HEK293 (cell line): ENCODE measurements around the gene MYO1D.
A peak's percentile ranks its signal among the peaks of the same experiment; 100 is the strongest.

ENCODE experiments used
- CTCF ChIA-PET: fragments of 350-600 bp; formaldehyde crosslinking; extraction: SDS; loops from one replicate; lab custom pipeline; 2021; ENCODE audit warnings: antibody characterized with exemption; lab: Yijun Ruan, JAX
- POLR2A ChIA-PET: fragments of 300-600 bp; formaldehyde crosslinking; extraction: SDS; loops from one replicate; lab custom pipeline; 2020; ENCODE audit warnings: antibody characterized with exemption, inconsistent platforms; lab: Yijun Ruan, JAX
- H3K27ac ChIP-seq: fragments of 200-500 bp; sonication (Bioruptor generic); 2 replicates; pipeline ENCODE4 v1.5.1; 2014; ENCODE audit warnings: low read depth, low read length, control low read depth, inconsistent platforms; ENCODE audit errors: extremely low read depth
- H3K36me3 ChIP-seq, 2 experiments: fragments of 200-500 bp in 1 of 2; sonication (Bioruptor generic) in 1 of 2; 1 replicate in 1 of 2; 2 replicates in 1 of 2; pipeline ENCODE4 v1.5.1; 2014 to 2017; ENCODE audit warnings: inconsistent platforms in 2 of 2, low read length in 2 of 2; ENCODE audit not compliant: control insufficient read depth in 2 of 2, insufficient read depth in 1 of 2
- H3K4me1 ChIP-seq: fragments of 200-500 bp; sonication (Bioruptor generic); 2 replicates; pipeline ENCODE4 v1.5.1; 2014; ENCODE audit warnings: mild to moderate bottlenecking, low read length, inconsistent platforms; ENCODE audit not compliant: control insufficient read depth, insufficient read depth
- H3K4me3 ChIP-seq: 2 replicates; pipeline ENCODE4 v1.5.1; 2011; ENCODE audit warnings: low read depth, mild to moderate bottlenecking, control low read depth, low read length, moderate library complexity
- H3K9me3 ChIP-seq: fragments of 200-500 bp; sonication (Bioruptor generic); 2 replicates; pipeline ENCODE4 v1.5.1; 2014; ENCODE audit warnings: low read depth, low read length, inconsistent platforms; ENCODE audit not compliant: control insufficient read depth, insufficient read depth
- CTCF ChIP-seq: fragments of 450-650 bp; formaldehyde crosslinking; IDR thresholded peaks from 2 replicates; pipeline ENCODE4 v1.5.1; 2016; ENCODE audit warnings: missing biosample characterization, missing genetic modification characterization
- GLI4 ChIP-seq: fragments of 450-650 bp; formaldehyde crosslinking; IDR thresholded peaks from 2 replicates; pipeline ENCODE4 v1.5.1; 2016; ENCODE audit warnings: missing biosample characterization, missing genetic modification characterization
- GLIS1 ChIP-seq: fragments of 450-650 bp; formaldehyde crosslinking; IDR thresholded peaks from 2 replicates; pipeline ENCODE4 v1.5.1; 2016; ENCODE audit warnings: missing biosample characterization, missing genetic modification characterization
- HOXC10 ChIP-seq: sonication (generic); formaldehyde crosslinking; IDR thresholded peaks from 2 replicates; pipeline ENCODE4 v1.8.1; 2023; ENCODE audit warnings: mild to moderate bottlenecking, missing genetic modification reagents
- IKZF3 ChIP-seq: fragments of 450-650 bp; IDR thresholded peaks from 2 replicates; pipeline ENCODE4 v1.5.0; 2018; ENCODE audit warnings: missing biosample characterization, mild to moderate bottlenecking, missing genetic modification characterization, moderate library complexity
- MZF1 ChIP-seq: fragments of 450-650 bp; formaldehyde crosslinking; IDR thresholded peaks from 2 replicates; pipeline ENCODE4 v1.5.1; 2017; ENCODE audit warnings: missing biosample characterization, missing genetic modification characterization, borderline replicate concordance
- OSR2 ChIP-seq: fragments of 450-650 bp; formaldehyde crosslinking; IDR thresholded peaks from 2 replicates; pipeline ENCODE4 v1.5.1; 2016; ENCODE audit warnings: missing biosample characterization, missing genetic modification characterization
- OVOL3 ChIP-seq: fragments of 450-650 bp; formaldehyde crosslinking; IDR thresholded peaks from 2 replicates; pipeline ENCODE4 v1.5.1; 2016; ENCODE audit warnings: missing biosample characterization, missing genetic modification characterization
- SP2 ChIP-seq: fragments of 450-650 bp; formaldehyde crosslinking; IDR thresholded peaks from 2 replicates; pipeline ENCODE4 v1.5.1; 2016; ENCODE audit warnings: missing biosample characterization, missing genetic modification characterization
- SP7 ChIP-seq: fragments of 450-650 bp; formaldehyde crosslinking; IDR thresholded peaks from 2 replicates; pipeline ENCODE4 v1.5.1; 2016; ENCODE audit warnings: missing biosample characterization, missing genetic modification characterization
- ZBTB17 ChIP-seq: fragments of 450-650 bp; formaldehyde crosslinking; IDR thresholded peaks from 2 replicates; pipeline ENCODE4 v1.5.1; 2016; ENCODE audit warnings: missing biosample characterization, missing genetic modification characterization
- ZBTB48 ChIP-seq: fragments of 450-650 bp; formaldehyde crosslinking; IDR thresholded peaks from 2 replicates; pipeline ENCODE4 v1.5.1; 2016; ENCODE audit warnings: missing biosample characterization, missing genetic modification characterization
- ZBTB8A ChIP-seq: fragments of 450-650 bp; formaldehyde crosslinking; IDR thresholded peaks from 2 replicates; pipeline ENCODE4 v1.5.1; 2016; ENCODE audit warnings: missing biosample characterization, missing genetic modification characterization
- ZEB2 ChIP-seq: fragments of 450-650 bp; formaldehyde crosslinking; IDR thresholded peaks from 2 replicates; pipeline ENCODE4 v1.5.1; 2016; ENCODE audit warnings: missing biosample characterization, missing genetic modification characterization
- ZFP41 ChIP-seq: fragments of 450-650 bp; formaldehyde crosslinking; IDR thresholded peaks from 2 replicates; pipeline ENCODE4 v1.5.1; 2016; ENCODE audit warnings: missing biosample characterization, missing genetic modification characterization, borderline replicate concordance
- ZIC2 ChIP-seq: fragments of 450-650 bp; formaldehyde crosslinking; IDR thresholded peaks from 2 replicates; pipeline ENCODE4 v1.5.1; 2016; ENCODE audit warnings: missing biosample characterization, missing genetic modification characterization
- ZNF19 ChIP-seq: fragments of 450-650 bp; formaldehyde crosslinking; IDR thresholded peaks from 2 replicates; pipeline ENCODE4; 2016; ENCODE audit warnings: missing biosample characterization, missing genetic modification characterization, low read depth
- ZNF335 ChIP-seq: fragments of 450-650 bp; formaldehyde crosslinking; conservative IDR thresholded peaks from 2 replicates; pipeline ENCODE4 v1.5.1; 2016; ENCODE audit warnings: missing biosample characterization, missing genetic modification characterization
- ZNF404 ChIP-seq: fragments of 450-650 bp; formaldehyde crosslinking; IDR thresholded peaks from 2 replicates; pipeline ENCODE4 v1.5.1; 2017; ENCODE audit warnings: missing biosample characterization, missing genetic modification characterization
- ZNF426 ChIP-seq: fragments of 450-650 bp; formaldehyde crosslinking; IDR thresholded peaks from 2 replicates; pipeline ENCODE4 v1.5.1; 2017; ENCODE audit warnings: missing biosample characterization, missing genetic modification characterization, mild to moderate bottlenecking, inconsistent platforms, moderate library complexity
- ZNF514 ChIP-seq: fragments of 450-650 bp; formaldehyde crosslinking; IDR thresholded peaks from 2 replicates; pipeline ENCODE4 v1.5.1; 2016; ENCODE audit warnings: missing biosample characterization, missing genetic modification characterization
- ZNF529 ChIP-seq: fragments of 450-650 bp; formaldehyde crosslinking; IDR thresholded peaks from 2 replicates; pipeline ENCODE4 v1.5.1; 2017; ENCODE audit warnings: missing genetic modification characterization, missing biosample characterization; ENCODE audit not compliant: insufficient replicate concordance
- ZNF544 ChIP-seq: fragments of 450-650 bp; formaldehyde crosslinking; IDR thresholded peaks from 2 replicates; pipeline ENCODE4 v1.5.0; 2017; ENCODE audit warnings: missing biosample characterization, missing genetic modification characterization
- ZNF600 ChIP-seq: fragments of 450-650 bp; formaldehyde crosslinking; IDR thresholded peaks from 2 replicates; pipeline ENCODE4 v1.5.1; 2016; ENCODE audit warnings: missing biosample characterization, missing genetic modification characterization
- ZNF629 ChIP-seq: fragments of 450-650 bp; formaldehyde crosslinking; IDR thresholded peaks from 2 replicates; pipeline ENCODE4 v1.5.1; 2017; ENCODE audit warnings: missing biosample characterization, missing genetic modification characterization
- ZNF76 ChIP-seq: fragments of 450-650 bp; formaldehyde crosslinking; IDR thresholded peaks from 2 replicates; pipeline ENCODE4; 2016; ENCODE audit warnings: low read depth, missing biosample characterization, missing genetic modification characterization, borderline replicate concordance
- ZNF777 ChIP-seq: fragments of 450-650 bp; formaldehyde crosslinking; IDR thresholded peaks from 2 replicates; pipeline ENCODE4 v1.5.1; 2017; ENCODE audit warnings: missing biosample characterization, missing genetic modification characterization, borderline replicate concordance
- ZSCAN30 ChIP-seq: fragments of 450-650 bp; IDR thresholded peaks from 2 replicates; pipeline ENCODE4 v1.5.1; 2018; ENCODE audit warnings: missing biosample characterization, mild to moderate bottlenecking, missing genetic modification characterization, moderate library complexity
- TF ChIP-seq, protein P1 (sequence below): fragments of 450-650 bp; formaldehyde crosslinking; IDR thresholded peaks from 2 replicates; pipeline ENCODE4 v1.5.1; 2017; ENCODE audit warnings: missing biosample characterization, mild to moderate bottlenecking, missing genetic modification characterization, moderate library complexity
- TF ChIP-seq, protein P2 (sequence below): fragments of 450-650 bp; formaldehyde crosslinking; IDR thresholded peaks from 2 replicates; pipeline ENCODE4 v1.5.1; 2016; ENCODE audit warnings: missing biosample characterization, missing genetic modification characterization

The MYO1D gene

DNA sequence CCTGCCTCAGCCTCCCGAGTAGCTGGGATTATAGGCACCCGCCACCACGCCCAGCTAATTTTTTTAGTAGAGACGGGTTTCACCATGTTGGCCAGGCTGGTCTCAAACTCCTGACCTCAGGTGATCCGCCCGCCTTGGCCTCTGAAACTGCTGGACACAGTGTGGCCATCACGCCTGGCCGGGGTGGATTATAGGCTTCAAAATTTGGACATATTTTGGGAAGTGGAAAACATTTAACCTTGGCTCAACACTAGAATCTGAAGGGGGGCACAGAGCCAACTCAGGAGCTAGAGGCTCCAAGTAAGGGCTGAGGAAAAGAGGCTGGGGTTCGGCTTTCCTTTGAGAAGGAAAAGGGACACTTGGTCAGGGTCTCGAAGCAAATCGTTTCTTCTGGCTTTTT, 392.3 kb downstream of the MYO1D start (continued):
- TF ChIP-seq ZNF544 (tag by site-specific recombination) (no peak), ZNF529 (tag by site-specific recombination) (no peak), ZNF514 (tag by site-specific recombination) (no peak)
- TF ChIP-seq, protein P1, sequence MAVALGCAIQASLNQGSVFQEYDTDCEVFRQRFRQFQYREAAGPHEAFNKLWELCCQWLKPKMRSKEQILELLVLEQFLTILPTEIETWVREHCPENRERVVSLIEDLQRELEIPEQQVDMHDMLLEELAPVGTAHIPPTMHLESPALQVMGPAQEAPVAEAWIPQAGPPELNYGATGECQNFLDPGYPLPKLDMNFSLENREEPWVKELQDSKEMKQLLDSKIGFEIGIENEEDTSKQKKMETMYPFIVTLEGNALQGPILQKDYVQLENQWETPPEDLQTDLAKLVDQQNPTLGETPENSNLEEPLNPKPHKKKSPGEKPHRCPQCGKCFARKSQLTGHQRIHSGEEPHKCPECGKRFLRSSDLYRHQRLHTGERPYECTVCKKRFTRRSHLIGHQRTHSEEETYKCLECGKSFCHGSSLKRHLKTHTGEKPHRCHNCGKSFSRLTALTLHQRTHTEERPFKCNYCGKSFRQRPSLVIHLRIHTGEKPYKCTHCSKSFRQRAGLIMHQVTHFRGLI (tag by site-specific recombination) = no peak
- TF ChIP-seq, all 188 proteins: peak for 0

DNA sequence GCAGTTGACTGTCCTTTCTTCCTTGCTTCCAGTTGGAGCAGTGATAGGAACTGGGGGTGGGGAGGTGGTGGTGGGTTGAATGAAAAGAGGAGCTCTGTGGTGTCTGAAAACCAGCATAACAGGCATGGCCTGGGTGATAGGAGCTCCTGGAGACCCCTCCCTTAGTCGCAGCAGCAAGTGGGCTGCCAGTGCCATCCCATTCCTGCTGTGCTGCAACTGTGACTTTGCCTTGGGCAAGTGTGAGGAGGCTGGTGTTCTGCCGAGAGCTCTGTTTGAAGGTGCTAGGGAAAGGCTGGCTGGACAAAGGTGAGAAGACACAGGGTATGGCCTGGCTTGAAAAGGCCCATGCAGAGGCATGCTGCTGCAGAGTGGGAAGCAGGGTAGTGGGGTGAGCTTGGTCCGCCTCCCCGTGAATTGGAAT, 392.9 kb downstream of the MYO1D start:
- H3K9me3 ChIP-seq = no peaks in the 10 kb centered on the region
- H3K4me3 ChIP-seq = no peak overlapping the region
- TF ChIP-seq ZNF600 (peak; percentile 97), ZIC2 (0 out of 2 replicates have a peak, but pooled peaks have one; percentile 66), ZNF404 (tag by site-specific recombination) (no peak)
- peaks cover 30 to 52% of the 10 kb centered on the region in 2 experiments; a peak in 2 of 3 replicates for H3K36me3 ChIP-seq
- no peak overlapping the region for H3K27ac ChIP-seq
- POLR2A ChIA-PET = interaction anchor here (0.7 to 1.2 kb wide), 5 partner anchors 15 to 392 kb away, joined by 3 read pairs; partner anchors contain the start of gene PSMD11
- CTCF ChIA-PET = interaction anchor here (0.6 to 5.0 kb wide), 24 partner anchors 8 to 426 kb away, joined by 3 to 50 read pairs (median 4); partner anchors contain the start of gene MYO1D
- H3K4me1 ChIP-seq = peaks cover 12% of the 10 kb centered on the region

- ChIA-PET POLR2A (interaction anchor here (0.7 to 1.2 kb wide), 5 partner anchors 14 to 392 kb away, joined by 3 read pairs; partner anchors contain the start of gene PSMD11), CTCF (interaction anchor here (0.6 to 5.0 kb wide), 25 partner anchors 8 to 427 kb away, joined by 3 to 50 read pairs (median 4); partner anchors contain the start of gene MYO1D)
- Histone ChIP-seq H3K4me1 (peaks cover 10% of the 10 kb centered on the region; the same call in 1 of the 2 replicates), H3K27ac (no peak overlapping the region), H3K4me3 (no peak overlapping the region), H3K9me3 (no peaks in the 10 kb centered on the region), H3K36me3 (peaks cover 35 to 52% of the 10 kb centered on the region in 2 experiments; a peak in 2 of 3 replicates)
- TF ChIP-seq ZEB2 (tag by site-specific recombination) = 0 out of 2 replicates have a peak, but pooled peaks have one; percentile 36
- peak; percentile 38; the same call in 1 of the 2 replicates for TF ChIP-seq ZSCAN30
- TF ChIP-seq SP7 (tag by site-specific recombination) = 0 out of 2 replicates have a peak, but pooled peaks have one; percentile 44
- TF ChIP-seq, protein P2, sequence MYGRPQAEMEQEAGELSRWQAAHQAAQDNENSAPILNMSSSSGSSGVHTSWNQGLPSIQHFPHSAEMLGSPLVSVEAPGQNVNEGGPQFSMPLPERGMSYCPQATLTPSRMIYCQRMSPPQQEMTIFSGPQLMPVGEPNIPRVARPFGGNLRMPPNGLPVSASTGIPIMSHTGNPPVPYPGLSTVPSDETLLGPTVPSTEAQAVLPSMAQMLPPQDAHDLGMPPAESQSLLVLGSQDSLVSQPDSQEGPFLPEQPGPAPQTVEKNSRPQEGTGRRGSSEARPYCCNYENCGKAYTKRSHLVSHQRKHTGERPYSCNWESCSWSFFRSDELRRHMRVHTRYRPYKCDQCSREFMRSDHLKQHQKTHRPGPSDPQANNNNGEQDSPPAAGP (tag by site-specific recombination) = no peak
- peak; percentile 100 for TF ChIP-seq ZBTB17 (tag by site-specific recombination)
- TF ChIP-seq OSR2 (tag by site-specific recombination) = peak; percentile 76
- peak; percentile 70 for TF ChIP-seq CTCF
- no peak for TF ChIP-seq ZNF777 (tag by site-specific recombination)
- TF ChIP-seq ZNF335 (tag by site-specific recombination) = peak; percentile 94
- TF ChIP-seq ZIC2 = peak; percentile 80
- TF ChIP-seq MZF1 (tag by site-specific recombination) = no peak
- no peak for TF ChIP-seq ZNF629
- TF ChIP-seq ZNF529 (tag by site-specific recombination) = no peak
- TF ChIP-seq SP2 (tag by site-specific recombination) = peak; percentile 51
- no peak for TF ChIP-seq ZNF19 (tag by site-specific recombination)
- no peak for TF ChIP-seq GLI4 (tag by site-specific recombination)
- peak; percentile 68; the same call in 1 of the 2 replicates for TF ChIP-seq IKZF3 (tag by site-specific recombination)
- peak; percentile 50; the same call in 1 of the 2 replicates for TF ChIP-seq ZBTB8A (tag by site-specific recombination)
- no peak for TF ChIP-seq ZFP41 (tag by site-specific recombination)
- TF ChIP-seq HOXC10 (CRISPR knock-in tag) = no peak
- no peak for TF ChIP-seq OVOL3 (tag by site-specific recombination)
- TF ChIP-seq ZNF426 (tag by site-specific recombination) = no peak
- peak; percentile 80 for TF ChIP-seq GLIS1 (tag by site-specific recombination)
- peak; percentile 96 for TF ChIP-seq ZBTB48 (tag by site-specific recombination)
- TF ChIP-seq ZNF76 = no peak
Observed at GRCh38 chr17:32483451-32484019, 393.4 kb downstream of the MYO1D start.
